K562 (cell line): ENCODE measurements around the gene HECW1. TPM values are rescaled to one million over a fixed set of nuclear protein-coding genes. Genes with fewer than 3 reads are reported as not detected.

Experiments used
- ARNT ChIP-seq, 2 experiments: fragments of 450-650 bp; IDR thresholded peaks; 2 replicates each; pipeline ENCODE4 v1.6.1; 2016; ENCODE audit warnings: mild to moderate bottlenecking in 1 of 2
- CBFA2T2 ChIP-seq: fragments of 450-650 bp; conservative IDR thresholded peaks from 2 replicates; pipeline ENCODE4 v1.6.1; 2017; ENCODE audit warnings: mild to moderate bottlenecking
- CTCF ChIP-seq, 3 experiments: IDR thresholded peaks in 2 of 3; conservative IDR thresholded peaks in 1 of 3; 2 replicates each; pipeline ENCODE4 v1.5.1; 2011 to 2012; ENCODE audit warnings: low read length in 3 of 3, mild to moderate bottlenecking in 3 of 3, control low read depth in 2 of 3, improper control_type of control experiment in 1 of 3, inconsistent platforms in 1 of 3, low read depth in 1 of 3, mixed read lengths in 1 of 3, moderate library complexity in 1 of 3; ENCODE audit not compliant: insufficient read depth in 2 of 3
- ELK1 ChIP-seq: sonication (generic); formaldehyde crosslinking; IDR thresholded peaks from 2 replicates; pipeline ENCODE4 v1.8.1; 2022; ENCODE audit warnings: missing genetic modification reagents
- FOXM1 ChIP-seq, 2 experiments: fragments of 450-650 bp in 1 of 2; sonication (generic) in 1 of 2; formaldehyde crosslinking in 1 of 2; IDR thresholded peaks; 2 replicates each; pipeline versions ENCODE4 v1.6.1 to v1.9.0; 2017 to 2022; ENCODE audit warnings: low read depth in 2 of 2, mild to moderate bottlenecking in 2 of 2, missing genetic modification reagents in 1 of 2, moderate library complexity in 1 of 2
- GTF2F1 ChIP-seq: IDR thresholded peaks from 2 replicates; pipeline ENCODE4 v1.6.1; 2011; ENCODE audit warnings: low read depth, low read length, improper control_type of control experiment
- HCFC1 ChIP-seq: IDR thresholded peaks from 2 replicates; pipeline ENCODE4 v1.6.1; 2012; ENCODE audit warnings: low read depth, low read length, improper control_type of control experiment
- KDM5B ChIP-seq: fragments of 200-600 bp; sonication (generic); IDR thresholded peaks from 2 replicates; pipeline ENCODE4 v1.6.1; 2012; ENCODE audit warnings: low read depth, mild to moderate bottlenecking, moderate library complexity, low read length, control low read depth, inconsistent platforms; ENCODE audit not compliant: insufficient replicate concordance
- MEIS2 ChIP-seq: fragments of 450-650 bp; IDR thresholded peaks from 2 replicates; pipeline ENCODE4 v1.6.1; 2014; ENCODE audit warnings: mild to moderate bottlenecking; ENCODE audit not compliant: partially characterized antibody
- PHB ChIP-seq: fragments of 250-450 bp; sonication (Bioruptor Pico); IDR thresholded peaks from 2 replicates; pipeline ENCODE4 v1.5.0; 2021
- POLR2G ChIP-seq: fragments of 200-400 bp; formaldehyde crosslinking; IDR thresholded peaks from 2 replicates; pipeline ENCODE4 v1.6.1; 2017; ENCODE audit warnings: low read depth, mild to moderate bottlenecking, antibody characterized with exemption, low read length, moderate library complexity
- ZC3H4 ChIP-seq: sonication (generic); formaldehyde crosslinking; IDR thresholded peaks from 2 replicates; pipeline ENCODE4 v1.9.0; 2021; ENCODE audit warnings: missing genetic modification reagents, borderline replicate concordance
- ZFP36 ChIP-seq: fragments of 150-350 bp; IDR thresholded peaks from 2 replicates; pipeline ENCODE4 v1.6.1; 2018; ENCODE audit warnings: low read length, low read depth; ENCODE audit not compliant: partially characterized antibody
- ZNF253 ChIP-seq: fragments of 250-450 bp; sonication (Bioruptor Pico); conservative IDR thresholded peaks from 2 replicates; pipeline ENCODE4 v1.6.1; 2021; ENCODE audit warnings: mild to moderate bottlenecking
- ZNF780A ChIP-seq: fragments of 250-450 bp; sonication (Bioruptor Pico); IDR thresholded peaks from 2 replicates; pipeline ENCODE4 v1.5.0; 2021; ENCODE audit warnings: mild to moderate bottlenecking
- polyA plus RNA-seq, 8 experiments: library from polyadenylated mRNA; depleted of rRNA in 4 of 8; stranded (reverse) in 5 of 8; unstranded in 3 of 8; fragments of >200 nt; fragmentation: Nextera tagmentation in 2 of 8; fragmentation: Illumina TruSeq in 1 of 8; extraction: Ambion mirVana in 2 of 8; extraction: Trizol in 1 of 8; gene quantifications; 2 replicates each; pipeline versions ENCODE4 v1.2.1 to v1.2.3, GENCODE V29; 2011 to 2014; ENCODE audit warnings: inconsistent platforms in 1 of 8, missing spikeins in 1 of 8
- total RNA-seq, 7 experiments: library from RNA; depleted of rRNA in 6 of 7; stranded (reverse); fragments of >200 nt in 6 of 7; fragmentation: Illumina TruSeq in 2 of 7; extraction: Trizol in 2 of 7; gene quantifications; 2 replicates each; pipeline versions ENCODE4 v1.2.1 to v1.2.3, GENCODE V29; 2011 to 2021; ENCODE audit warnings: low replicate concordance in 1 of 7
- TF ChIP-seq, protein P1 (sequence below): fragments of 200-800 bp; sonication (Bioruptor generic); IDR thresholded peaks from 2 replicates; pipeline ENCODE4 v1.6.1; 2016; ENCODE audit warnings: missing genetic modification characterization, missing compliant biosample characterization
- TF ChIP-seq, protein P2 (sequence below): fragments of 200-800 bp; sonication (Bioruptor generic); IDR thresholded peaks from 2 replicates; pipeline ENCODE4 v1.6.1; 2017; ENCODE audit warnings: missing genetic modification characterization, missing compliant biosample characterization

Gene HECW1
- total and polyA plus RNA-seq, 9 of the 15 experiments (the other 6 are each of a cell fraction or from before 2014, with no cell fraction given): 0.07 to 0.31 (median 0.13) TPM; not detected in 4

- TF ChIP-seq POLR2G (peak; percentile 96), ZNF780A (CRISPR knock-in tag) (no peak), PHB (CRISPR knock-in tag) (no peak), CTCF (IDR thresholded peaks at IDR 0.05 in 2 of 3, conservative IDR thresholded peaks at IDR 0.05 in 1 of 3; ENCODE audit: insufficient read depth in 2 of 3, low read depth in 1 of 3, low read length in 3 of 3) (peak; percentile 97 to 100 (median 100)), MEIS2 (no peak), FOXM1 (IDR thresholded peaks at IDR 0.05; ENCODE audit: low read depth) (no peak), FOXM1 (CRISPR knock-in tag; IDR thresholded peaks at IDR 0.05; ENCODE audit: low read depth) (0 out of 2 replicates have a peak, but pooled peaks have one; percentile 42), ZNF253 (CRISPR knock-in tag) (no peak), GTF2F1 (no peak), KDM5B (peak; percentile 88), ARNT (IDR thresholded peaks at IDR 0.05) (no peak), CBFA2T2 (no peak), ZC3H4 (CRISPR knock-in tag) (no peak), ZFP36 (peak; percentile 14), HCFC1 (no peak; the same call in 1 of the 2 replicates), ELK1 (no peak)
- TF ChIP-seq, protein P1, sequence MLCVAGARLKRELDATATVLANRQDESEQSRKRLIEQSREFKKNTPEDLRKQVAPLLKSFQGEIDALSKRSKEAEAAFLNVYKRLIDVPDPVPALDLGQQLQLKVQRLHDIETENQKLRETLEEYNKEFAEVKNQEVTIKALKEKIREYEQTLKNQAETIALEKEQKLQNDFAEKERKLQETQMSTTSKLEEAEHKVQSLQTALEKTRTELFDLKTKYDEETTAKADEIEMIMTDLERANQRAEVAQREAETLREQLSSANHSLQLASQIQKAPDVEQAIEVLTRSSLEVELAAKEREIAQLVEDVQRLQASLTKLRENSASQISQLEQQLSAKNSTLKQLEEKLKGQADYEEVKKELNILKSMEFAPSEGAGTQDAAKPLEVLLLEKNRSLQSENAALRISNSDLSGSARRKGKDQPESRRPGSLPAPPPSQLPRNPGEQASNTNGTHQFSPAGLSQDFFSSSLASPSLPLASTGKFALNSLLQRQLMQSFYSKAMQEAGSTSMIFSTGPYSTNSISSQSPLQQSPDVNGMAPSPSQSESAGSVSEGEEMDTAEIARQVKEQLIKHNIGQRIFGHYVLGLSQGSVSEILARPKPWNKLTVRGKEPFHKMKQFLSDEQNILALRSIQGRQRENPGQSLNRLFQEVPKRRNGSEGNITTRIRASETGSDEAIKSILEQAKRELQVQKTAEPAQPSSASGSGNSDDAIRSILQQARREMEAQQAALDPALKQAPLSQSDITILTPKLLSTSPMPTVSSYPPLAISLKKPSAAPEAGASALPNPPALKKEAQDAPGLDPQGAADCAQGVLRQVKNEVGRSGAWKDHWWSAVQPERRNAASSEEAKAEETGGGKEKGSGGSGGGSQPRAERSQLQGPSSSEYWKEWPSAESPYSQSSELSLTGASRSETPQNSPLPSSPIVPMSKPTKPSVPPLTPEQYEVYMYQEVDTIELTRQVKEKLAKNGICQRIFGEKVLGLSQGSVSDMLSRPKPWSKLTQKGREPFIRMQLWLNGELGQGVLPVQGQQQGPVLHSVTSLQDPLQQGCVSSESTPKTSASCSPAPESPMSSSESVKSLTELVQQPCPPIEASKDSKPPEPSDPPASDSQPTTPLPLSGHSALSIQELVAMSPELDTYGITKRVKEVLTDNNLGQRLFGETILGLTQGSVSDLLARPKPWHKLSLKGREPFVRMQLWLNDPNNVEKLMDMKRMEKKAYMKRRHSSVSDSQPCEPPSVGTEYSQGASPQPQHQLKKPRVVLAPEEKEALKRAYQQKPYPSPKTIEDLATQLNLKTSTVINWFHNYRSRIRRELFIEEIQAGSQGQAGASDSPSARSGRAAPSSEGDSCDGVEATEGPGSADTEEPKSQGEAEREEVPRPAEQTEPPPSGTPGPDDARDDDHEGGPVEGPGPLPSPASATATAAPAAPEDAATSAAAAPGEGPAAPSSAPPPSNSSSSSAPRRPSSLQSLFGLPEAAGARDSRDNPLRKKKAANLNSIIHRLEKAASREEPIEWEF (CRISPR knock-in tag): no peak
- TF ChIP-seq, protein P2, sequence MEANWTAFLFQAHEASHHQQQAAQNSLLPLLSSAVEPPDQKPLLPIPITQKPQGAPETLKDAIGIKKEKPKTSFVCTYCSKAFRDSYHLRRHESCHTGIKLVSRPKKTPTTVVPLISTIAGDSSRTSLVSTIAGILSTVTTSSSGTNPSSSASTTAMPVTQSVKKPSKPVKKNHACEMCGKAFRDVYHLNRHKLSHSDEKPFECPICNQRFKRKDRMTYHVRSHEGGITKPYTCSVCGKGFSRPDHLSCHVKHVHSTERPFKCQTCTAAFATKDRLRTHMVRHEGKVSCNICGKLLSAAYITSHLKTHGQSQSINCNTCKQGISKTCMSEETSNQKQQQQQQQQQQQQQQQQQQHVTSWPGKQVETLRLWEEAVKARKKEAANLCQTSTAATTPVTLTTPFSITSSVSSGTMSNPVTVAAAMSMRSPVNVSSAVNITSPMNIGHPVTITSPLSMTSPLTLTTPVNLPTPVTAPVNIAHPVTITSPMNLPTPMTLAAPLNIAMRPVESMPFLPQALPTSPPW: peak; percentile 90
Observed at GRCh38 chr7:43582503-43583423, 470.3 kb downstream of the HECW1 start, which contains the start of gene STK17A (continued).
